Hematopoietic multipotent progenitor cell treated with erythropoietin and hydrocortisone succinate and interleukin-3 and kit ligand, for 8 days (in vitro differentiated cells): Measurements from ENCODE around the gene ERC2.

Experiments used
- DNase-seq: peaks from one replicate; pipeline ENCODE4 v3.0.0-alpha.2; 2015

ERC2 gene

GRCh38 chr3:56365905-56366640, 102.2 kb downstream of the ERC2 start:
- DNase-seq: no peak

GRCh38 chr3:56364665-56365064, 103.6 kb downstream of the ERC2 start:
- no peak for DNase-seq

- DNase-seq: no peak
These were observed 104.5 kb downstream of the ERC2 start for GRCh38 chr3:56363720-56364119.

- no peak for DNase-seq
These were observed 106.5 kb downstream of the ERC2 start for GRCh38 chr3:56361731-56362130.

- no peak for DNase-seq
These were observed 111.0 kb downstream of the ERC2 start for GRCh38 chr3:56357266-56357665.

- no peak for DNase-seq
These were observed 111.5 kb downstream of the ERC2 start for GRCh38 chr3:56356808-56357207.

GRCh38 chr3:56355570-56356185, 112.6 kb downstream of the ERC2 start:
- no peak for DNase-seq

GRCh38 chr3:56351537-56351936, 116.7 kb downstream of the ERC2 start:
- DNase-seq: no peak

- peak; percentile 21 for DNase-seq
These were observed 120.9 kb downstream of the ERC2 start for GRCh38 chr3:56347219-56347871.

GRCh38 chr3:56342475-56342874, 125.8 kb downstream of the ERC2 start:
- DNase-seq: no peak

- DNase-seq: no peak
These were observed 128.6 kb downstream of the ERC2 start for GRCh38 chr3:56339671-56340070.

GRCh38 chr3:56339244-56339643, 129.0 kb downstream of the ERC2 start:
- no peak for DNase-seq

GRCh38 chr3:56336023-56336422, 132.2 kb downstream of the ERC2 start:
- no peak for DNase-seq

GRCh38 chr3:56324473-56324872, 143.8 kb downstream of the ERC2 start:
- no peak for DNase-seq

GRCh38 chr3:56323986-56324420, 144.3 kb downstream of the ERC2 start:
- DNase-seq: peak; percentile 2

- DNase-seq: no peak
These were observed 145.4 kb downstream of the ERC2 start for GRCh38 chr3:56322862-56323261.

- DNase-seq: no peak
These were observed 146.4 kb downstream of the ERC2 start for GRCh38 chr3:56321892-56322291.

GRCh38 chr3:56321383-56321782, 146.9 kb downstream of the ERC2 start:
- no peak for DNase-seq

GRCh38 chr3:56320883-56321282, 147.4 kb downstream of the ERC2 start:
- DNase-seq: no peak

GRCh38 chr3:56318891-56319290, 149.4 kb downstream of the ERC2 start:
- DNase-seq: no peak

- DNase-seq: no peak
These were observed 151.3 kb downstream of the ERC2 start for GRCh38 chr3:56316944-56317343.

GRCh38 chr3:56314842-56315241, 153.4 kb downstream of the ERC2 start:
- no peak for DNase-seq

GRCh38 chr3:56309465-56309864, 158.8 kb downstream of the ERC2 start:
- no peak for DNase-seq

- DNase-seq: no peak
These were observed 159.8 kb downstream of the ERC2 start for GRCh38 chr3:56308471-56308870.
